GM10847 (cell line): ENCODE measurements around the gene PTGER2.

Experiments used
- POLR2A ChIP-seq: IDR thresholded peaks from 2 replicates; pipeline ENCODE4 v1.6.1; 2011; ENCODE audit not compliant: insufficient read length; ENCODE audit errors: extremely low read depth

Gene PTGER2

GRCh38 chr14:52286661-52287649 is 27.2 kb upstream of the PTGER2 start:
- TF ChIP-seq POLR2A = no peak

GRCh38 chr14:52296378-52296777 is 17.7 kb upstream of the PTGER2 start:
- TF ChIP-seq POLR2A = no peak

GRCh38 chr14:52298795-52299194 is 15.3 kb upstream of the PTGER2 start:
- no peak for TF ChIP-seq POLR2A

DNA sequence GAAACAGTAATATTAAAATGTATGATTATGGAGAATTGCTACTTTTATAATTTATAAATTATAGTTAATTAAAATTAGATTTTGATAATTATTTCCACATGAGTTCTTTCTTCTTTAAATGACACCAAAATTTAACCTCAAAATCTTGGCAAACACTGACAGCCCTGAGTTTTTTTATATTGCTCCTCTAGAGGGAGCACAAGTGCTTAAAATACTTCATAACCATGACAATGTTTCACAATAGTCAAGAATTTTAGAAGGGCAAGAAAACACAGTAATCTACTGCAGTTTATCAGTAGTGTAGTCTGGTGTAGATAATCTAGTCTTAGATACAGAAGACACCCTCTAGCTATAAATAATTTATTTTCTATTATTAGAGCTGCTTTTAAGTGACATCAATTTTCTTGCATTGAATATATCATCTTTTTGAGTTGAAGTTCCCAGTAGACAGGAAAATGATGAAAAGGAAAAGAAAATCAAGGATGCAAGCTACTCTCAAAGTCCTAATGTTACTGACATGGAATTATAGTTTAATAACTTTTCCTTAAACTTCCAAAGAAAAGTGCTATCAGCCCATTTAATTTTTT is 14.3 kb upstream of the PTGER2 start:
- no peak for TF ChIP-seq POLR2A

DNA sequence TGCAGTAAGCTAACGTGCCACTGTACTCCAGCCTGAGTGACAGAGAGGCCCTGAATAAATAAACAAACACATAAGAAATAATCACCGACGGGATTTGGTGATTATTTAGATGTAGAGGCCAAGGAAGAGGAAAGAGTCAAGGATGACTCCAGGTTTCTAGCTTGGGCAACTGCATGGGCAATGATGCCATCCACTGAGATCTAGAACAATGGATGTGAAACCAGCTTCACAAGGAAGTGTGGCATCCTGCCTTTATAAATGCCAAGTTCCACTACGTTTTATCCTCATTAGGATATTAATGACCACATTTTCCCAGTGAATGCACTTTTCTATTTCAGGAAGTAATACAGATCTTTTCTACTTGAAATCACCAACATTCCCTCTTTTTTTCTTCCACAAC is 10.9 kb upstream of the PTGER2 start:
- TF ChIP-seq POLR2A = no peak

DNA sequence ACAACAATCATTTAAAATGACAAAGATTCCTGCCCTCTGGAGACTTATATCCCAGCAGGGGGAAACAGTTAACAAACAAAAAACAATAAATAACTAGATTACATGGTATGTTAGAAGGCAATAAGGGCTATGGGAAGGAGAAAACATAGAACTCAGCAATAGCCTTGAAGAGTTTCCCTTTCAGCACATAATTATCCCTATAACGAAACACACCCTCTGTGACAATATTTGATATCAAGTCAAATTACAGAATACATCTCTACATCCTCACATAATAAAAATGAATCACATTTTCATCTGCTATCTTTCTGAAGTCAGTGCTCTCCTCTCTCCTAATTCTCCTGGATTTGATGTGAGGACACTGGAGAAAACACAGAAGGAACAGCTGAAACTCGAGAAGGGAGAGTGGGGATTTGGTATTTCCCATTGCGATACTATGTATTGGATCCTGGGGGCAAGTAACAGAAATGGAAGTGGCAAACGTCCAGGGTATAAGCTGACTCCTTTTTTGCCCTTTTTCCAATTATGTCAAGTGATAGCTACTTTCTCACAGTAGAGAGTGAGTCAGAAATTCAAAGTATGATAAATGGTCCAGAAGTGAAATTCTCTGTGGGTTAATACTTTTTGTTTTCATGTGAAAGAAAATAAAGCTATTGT is 9.7 kb upstream of the PTGER2 start:
- no peak for TF ChIP-seq POLR2A

GRCh38 chr14:52305014-52305413 is 9.1 kb upstream of the PTGER2 start:
- TF ChIP-seq POLR2A = no peak

DNA sequence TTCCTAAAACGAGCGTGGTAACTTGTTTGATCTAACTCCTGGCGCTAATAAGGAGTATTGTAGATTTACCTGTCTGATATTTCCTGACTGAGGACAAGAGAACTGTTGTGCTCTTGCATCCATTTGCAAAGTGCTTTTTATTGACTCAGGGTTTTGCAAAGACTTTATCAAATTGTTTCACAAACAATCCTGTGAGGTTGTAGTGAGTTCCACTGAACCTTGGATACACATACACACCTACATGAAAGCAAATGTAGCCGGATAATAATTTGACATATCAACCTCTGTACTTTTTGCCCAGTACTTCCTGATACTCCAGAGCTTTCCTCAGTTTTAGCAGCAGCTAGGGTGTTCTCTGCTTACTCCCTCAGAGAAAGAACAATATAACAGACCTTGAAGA is 6.7 kb upstream of the PTGER2 start:
- TF ChIP-seq POLR2A = no peak

DNA sequence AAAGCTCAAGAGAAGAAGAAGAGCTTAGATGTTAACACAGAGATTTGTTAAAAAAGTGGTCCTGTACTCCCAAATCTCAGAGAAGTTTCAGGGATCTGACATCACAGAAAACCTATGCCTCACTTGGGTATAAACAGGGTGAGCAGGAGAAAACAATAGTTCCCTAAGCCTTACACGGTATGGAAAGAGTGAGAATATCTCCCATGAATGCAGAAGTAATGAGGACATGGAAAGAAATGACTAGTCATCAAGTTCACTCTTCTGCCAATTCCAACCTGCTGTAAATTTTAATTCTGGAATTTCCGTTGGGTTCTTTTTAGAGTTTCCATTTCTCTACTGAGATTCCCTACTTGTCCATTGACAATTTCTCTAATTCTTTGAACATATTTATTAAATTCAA is 6.2 kb upstream of the PTGER2 start:
- TF ChIP-seq POLR2A = no peak

GRCh38 chr14:52310541-52310940 is 3.6 kb upstream of the PTGER2 start:
- TF ChIP-seq POLR2A = no peak

- TF ChIP-seq POLR2A = no peak
Measured at GRCh38 chr14:52312931-52313355, 1.2 kb upstream of the PTGER2 start.

DNA sequence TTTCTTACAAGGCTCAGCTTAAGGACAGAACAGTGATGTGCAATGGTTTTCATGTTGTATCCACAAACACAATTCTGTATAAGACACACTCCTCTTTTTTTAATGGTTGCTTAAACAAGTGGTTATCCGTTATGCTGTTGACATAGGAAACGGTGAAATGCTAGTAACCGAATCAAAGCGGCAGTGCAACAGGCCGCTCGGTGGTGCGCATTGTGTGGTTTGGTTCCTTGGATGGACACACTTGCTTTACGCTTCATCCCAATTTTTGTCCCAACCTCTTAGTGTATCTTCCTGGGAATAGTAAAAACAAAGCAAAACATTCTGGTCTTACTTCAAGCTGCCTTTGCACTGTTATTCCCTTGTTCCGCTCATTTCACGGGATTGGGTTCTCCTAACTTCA is 650 bp upstream of the PTGER2 start:
- TF ChIP-seq POLR2A = no peak

GRCh38 chr14:52314595-52315354 is 663 bp downstream of the PTGER2 start:
- no peak for TF ChIP-seq POLR2A

DNA sequence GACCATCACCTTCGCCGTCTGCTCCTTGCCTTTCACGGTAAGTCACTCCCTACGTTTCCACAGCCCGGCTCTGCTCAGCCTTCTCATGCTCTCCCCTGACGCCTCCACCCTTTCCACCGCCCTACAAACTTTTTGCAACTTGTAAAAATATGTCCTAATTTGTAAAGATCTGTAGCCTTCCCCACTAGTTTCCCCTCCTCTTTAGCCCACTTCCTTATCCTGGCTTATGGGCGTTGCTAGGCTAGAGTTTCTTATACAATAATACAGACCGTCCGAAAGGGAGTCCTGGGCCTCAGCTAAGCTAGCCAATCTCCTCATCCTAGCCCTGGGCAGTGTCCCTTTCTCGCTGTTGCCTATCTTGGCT is 1.2 kb downstream of the PTGER2 start:
- TF ChIP-seq POLR2A = no peak

- no peak for TF ChIP-seq POLR2A
Measured at GRCh38 chr14:52318062-52318461, 4.0 kb downstream of the PTGER2 start.
